Peyer's patch (tissue), 4 donors: Measurements from ENCODE around the gene JAGN1. TPM values are rescaled to one million over a fixed set of nuclear protein-coding genes. Genes with fewer than 3 reads are reported as not detected.
"Not testable (repeated sequence)": the region's sequence is repeated elsewhere in the genome, so short reads cannot be mapped to it uniquely, and the experiment has no call there.

ENCODE experiments used
- DNase-seq, 3 donors: peaks; one replicate each; pipeline ENCODE4 v3.0.0-alpha.2; 2017 to 2019
- H3K27ac ChIP-seq, 4 donors: fragments of 200-600 bp; sonication (generic); one replicate each; pipeline ENCODE4 v1.5.1; 2016 to 2019
- H3K27me3 ChIP-seq, 2 donors: fragments of 200-600 bp; sonication (generic); one replicate each; pipeline ENCODE4 v1.5.1; 2019
- H3K36me3 ChIP-seq, 3 donors: fragments of 200-600 bp; sonication (generic); one replicate each; pipeline ENCODE4 v1.5.1; 2016 to 2019
- H3K4me1 ChIP-seq, 4 donors: fragments of 200-600 bp; sonication (generic); one replicate each; pipeline ENCODE4 v1.5.1; 2016 to 2019
- H3K4me3 ChIP-seq, 4 donors: fragments of 200-600 bp; sonication (generic); 1 replicate in 3 of 4; 2 replicates in 1 of 4; pipeline ENCODE4 v1.5.1; 2016 to 2019; ENCODE audit warnings: mild to moderate bottlenecking in 1 of 4
- H3K9me3 ChIP-seq, 4 donors: fragments of 200-600 bp; sonication (generic); one replicate each; pipeline ENCODE4 v1.5.1; 2016 to 2019; ENCODE audit warnings: mild to moderate bottlenecking in 1 of 4
- POLR2A ChIP-seq, 2 donors: fragments of 450-650 bp; IDR thresholded peaks; one replicate each; pipeline ENCODE4 v1.5.1; 2017; ENCODE audit warnings: antibody characterized with exemption in 2 of 2, mild to moderate bottlenecking in 2 of 2, moderate library complexity in 2 of 2
- total RNA-seq, 4 donors: library from RNA; depleted of rRNA; stranded (reverse); fragments of >200 nt; gene quantifications; one replicate each; pipeline ENCODE4 v1.1.0, GENCODE V29; 2016
- TF ChIP-seq, protein P1 (sequence below), 6 experiments: fragments of 450-650 bp in 4 of 6; fragments of 200-600 bp in 2 of 6; sonication (generic) in 1 of 6; IDR thresholded peaks; one replicate each; pipeline ENCODE4 v1.5.1; 2017 to 2019; ENCODE audit warnings: antibody characterized with exemption in 6 of 6, mild to moderate bottlenecking in 3 of 6, moderate library complexity in 1 of 6

JAGN1 gene
- 10 to 100 TPM; 23.9 to 46.5 (median 41.9) TPM for total RNA-seq

DNA sequence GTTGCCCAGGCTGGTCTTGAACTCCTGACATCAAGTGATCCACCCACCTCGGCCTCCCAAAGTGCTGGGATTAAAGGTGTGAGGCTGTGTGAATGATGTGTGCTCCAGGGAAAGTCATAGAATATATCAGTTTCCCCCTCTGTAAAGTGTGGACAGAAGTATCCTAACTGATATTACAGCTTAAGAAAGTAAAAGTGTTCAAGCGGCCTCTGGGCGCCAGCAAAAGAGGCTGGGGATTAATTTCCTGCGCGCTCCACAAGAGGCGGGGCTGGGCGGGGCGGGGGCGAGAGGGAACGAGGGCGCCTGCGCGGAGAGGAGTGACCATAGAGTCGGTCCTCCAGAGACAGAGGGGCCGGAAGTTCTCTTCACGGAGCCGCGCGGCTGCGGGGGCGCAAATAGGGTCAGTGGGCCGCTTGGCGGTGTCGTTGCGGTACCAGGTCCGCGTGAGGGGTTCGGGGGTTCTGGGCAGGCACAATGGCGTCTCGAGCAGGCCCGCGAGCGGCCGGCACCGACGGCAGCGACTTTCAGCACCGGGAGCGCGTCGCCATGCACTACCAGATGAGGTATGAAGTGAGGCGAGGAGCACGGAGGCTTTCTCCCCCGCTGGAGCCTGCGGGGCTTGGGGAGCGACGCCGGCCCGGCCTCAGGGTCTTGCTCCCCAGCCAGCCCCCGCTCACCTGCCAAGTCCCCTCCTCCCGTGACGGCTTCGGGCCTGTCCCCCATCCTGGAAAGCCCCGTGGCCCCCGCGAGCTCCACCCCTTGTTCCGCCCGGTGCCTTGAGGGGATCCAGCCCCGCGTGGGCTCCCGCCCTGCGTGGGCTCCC is at the start of gene JAGN1:
Gene JAGN1 (plus strand): TSS at position 362 of the 823 bp plus-strand sequence. CDS start 113 bp downstream, at position 475.
- Histone ChIP-seq H3K4me1 (peaks cover 0 to 24% (median 0%) of the 10 kb centered on the region in 4 donors), H3K4me3 (peak within 1 kb of the TSS; percentile 75 to 94 (median 87)), H3K9me3 (no peaks in the 10 kb centered on the region), H3K27ac (peak within 1 kb of the TSS; percentile 93 to 99 (median 95)), H3K27me3 (no peaks in the 10 kb centered on the region), H3K36me3 (peaks cover 0 to 13% (median 0%) of the 10 kb centered on the region in 3 donors)
- TF ChIP-seq, protein P1, sequence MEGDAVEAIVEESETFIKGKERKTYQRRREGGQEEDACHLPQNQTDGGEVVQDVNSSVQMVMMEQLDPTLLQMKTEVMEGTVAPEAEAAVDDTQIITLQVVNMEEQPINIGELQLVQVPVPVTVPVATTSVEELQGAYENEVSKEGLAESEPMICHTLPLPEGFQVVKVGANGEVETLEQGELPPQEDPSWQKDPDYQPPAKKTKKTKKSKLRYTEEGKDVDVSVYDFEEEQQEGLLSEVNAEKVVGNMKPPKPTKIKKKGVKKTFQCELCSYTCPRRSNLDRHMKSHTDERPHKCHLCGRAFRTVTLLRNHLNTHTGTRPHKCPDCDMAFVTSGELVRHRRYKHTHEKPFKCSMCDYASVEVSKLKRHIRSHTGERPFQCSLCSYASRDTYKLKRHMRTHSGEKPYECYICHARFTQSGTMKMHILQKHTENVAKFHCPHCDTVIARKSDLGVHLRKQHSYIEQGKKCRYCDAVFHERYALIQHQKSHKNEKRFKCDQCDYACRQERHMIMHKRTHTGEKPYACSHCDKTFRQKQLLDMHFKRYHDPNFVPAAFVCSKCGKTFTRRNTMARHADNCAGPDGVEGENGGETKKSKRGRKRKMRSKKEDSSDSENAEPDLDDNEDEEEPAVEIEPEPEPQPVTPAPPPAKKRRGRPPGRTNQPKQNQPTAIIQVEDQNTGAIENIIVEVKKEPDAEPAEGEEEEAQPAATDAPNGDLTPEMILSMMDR (IDR thresholded peaks at IDR 0.05): peak in 1 of 6 experiments; percentile 2
- peak; percentile 94 for TF ChIP-seq POLR2A (IDR thresholded peaks at IDR 0.05)
- DNase-seq: peak; percentile 86 to 96 (median 96)

DNA sequence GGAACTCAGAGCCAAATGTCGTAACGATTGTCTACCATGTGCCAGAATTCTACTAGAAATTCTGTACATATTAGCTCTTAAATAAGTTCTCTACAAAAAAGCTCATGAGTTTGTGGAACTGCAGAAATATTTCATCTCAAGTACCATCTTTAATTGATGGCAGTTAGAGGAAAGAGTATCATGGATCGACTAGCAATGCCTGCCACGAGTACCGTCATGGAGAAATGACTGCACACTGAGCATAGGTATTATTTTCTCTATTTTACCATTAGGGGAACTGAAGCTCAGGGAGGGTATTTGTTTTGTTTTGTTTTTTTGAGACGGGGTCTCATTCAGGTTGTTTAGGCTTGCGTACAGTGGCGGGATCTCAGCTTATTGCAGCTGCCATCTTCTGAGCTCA is 49.4 kb upstream of the JAGN1 start:
- H3K36me3 ChIP-seq: peaks cover 0 to 47% (median 0%) of the 10 kb centered on the region in 3 donors

DNA sequence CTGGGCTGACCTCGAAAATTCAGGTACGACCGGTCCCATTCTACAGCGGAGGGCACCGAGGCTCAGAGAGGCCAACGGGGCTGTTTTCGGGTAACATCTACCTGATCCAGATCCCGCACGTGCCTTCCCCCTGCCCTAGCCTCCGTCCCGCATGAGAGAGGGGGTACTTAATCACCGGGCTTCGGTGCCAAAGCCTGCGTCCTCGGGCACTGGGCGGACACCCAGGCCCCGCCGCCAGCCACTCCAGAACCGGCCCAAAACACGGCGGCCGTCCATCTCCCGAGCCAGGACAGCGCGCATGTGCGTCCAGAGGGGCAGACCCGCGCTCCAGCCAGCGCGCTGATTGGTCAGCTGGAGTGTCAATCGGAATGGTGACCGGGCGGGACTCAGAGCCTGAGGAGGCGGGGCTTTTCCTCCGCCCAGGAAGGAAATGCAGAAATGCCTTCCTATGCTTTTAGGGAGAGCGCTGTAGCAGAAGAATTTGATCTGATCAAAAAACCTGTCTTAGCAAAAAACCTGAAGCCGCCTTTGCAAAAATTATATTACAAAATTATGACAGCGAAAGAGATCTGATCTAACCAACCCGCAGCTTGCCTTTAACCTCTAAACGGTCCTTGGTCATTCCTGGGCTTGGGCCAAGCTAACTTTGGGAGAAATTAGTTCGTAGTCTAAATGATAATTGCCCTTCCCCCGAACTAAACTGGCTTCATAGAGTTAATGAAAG is 46.5 kb upstream of the JAGN1 start, which contains the start of gene RPUSD3:
Gene RPUSD3 (minus strand): TSS at position 294 of the 724 bp plus-strand sequence. CDS start 18 bp downstream, at position 276.
- H3K27ac ChIP-seq: peak within 1 kb of the TSS; percentile 61 to 81 (median 78)
- TF ChIP-seq, protein P1 (IDR thresholded peaks at IDR 0.05): no peak
- TF ChIP-seq POLR2A (IDR thresholded peaks at IDR 0.05): peak; percentile 36 to 54
- no peaks in the 10 kb centered on the region for H3K27me3 ChIP-seq
- H3K4me1 ChIP-seq: peaks cover 0 to 8% (median 0%) of the 10 kb centered on the region in 4 donors
- DNase-seq: peak; percentile 97 to 99 (median 99)
- H3K4me3 ChIP-seq: peak within 1 kb of the TSS; percentile 57 to 80 (median 70)
- H3K9me3 ChIP-seq: no peaks in the 10 kb centered on the region
- peaks cover 0 to 32% (median 0%) of the 10 kb centered on the region in 3 donors for H3K36me3 ChIP-seq

More for the DNA sequence above, 49.4 kb upstream of the JAGN1 start:
- no peak for DNase-seq
- peaks cover 0 to 8% (median 0%) of the 10 kb centered on the region in 4 donors for H3K4me1 ChIP-seq
- TF ChIP-seq POLR2A (IDR thresholded peaks at IDR 0.05): no peak
- TF ChIP-seq, protein P1 (IDR thresholded peaks at IDR 0.05): no peak
- no peaks in the 10 kb centered on the region for H3K27me3 ChIP-seq
- H3K9me3 ChIP-seq: no peaks in the 10 kb centered on the region
- H3K4me3 ChIP-seq: no peak overlapping the region
- no peak overlapping the region for H3K27ac ChIP-seq

DNA sequence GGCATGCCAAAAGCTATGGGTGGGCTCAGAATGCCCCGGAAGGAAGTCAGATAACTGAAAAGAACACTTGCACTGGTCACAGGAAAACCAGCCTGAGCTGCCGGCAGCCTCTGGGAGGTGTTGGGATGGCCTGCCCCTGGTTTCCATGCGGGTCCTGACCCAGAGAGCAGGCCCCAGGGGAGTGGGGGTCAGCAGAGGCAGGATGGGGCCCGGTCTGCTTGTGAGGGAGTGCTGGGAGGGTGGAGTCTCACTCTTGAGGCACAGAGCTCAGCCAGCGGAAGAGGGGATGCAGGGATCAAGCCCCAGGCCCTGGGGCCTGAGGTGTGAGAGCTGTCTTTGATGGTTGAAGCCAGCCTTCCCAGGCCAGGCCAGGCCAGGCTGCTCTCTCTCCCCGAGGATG is 44.2 kb upstream of the JAGN1 start:
- H3K4me1 ChIP-seq: peaks cover 0 to 8% (median 0%) of the 10 kb centered on the region in 4 donors
- H3K27me3 ChIP-seq: no peaks in the 10 kb centered on the region
- no peak overlapping the region for H3K27ac ChIP-seq
- no peaks in the 10 kb centered on the region for H3K9me3 ChIP-seq
- no peak overlapping the region for H3K4me3 ChIP-seq
- DNase-seq: no peak
- H3K36me3 ChIP-seq: peaks cover 0 to 9% (median 0%) of the 10 kb centered on the region in 3 donors
- TF ChIP-seq, protein P1 (IDR thresholded peaks at IDR 0.05): no peak
- TF ChIP-seq POLR2A (IDR thresholded peaks at IDR 0.05): no peak

DNA sequence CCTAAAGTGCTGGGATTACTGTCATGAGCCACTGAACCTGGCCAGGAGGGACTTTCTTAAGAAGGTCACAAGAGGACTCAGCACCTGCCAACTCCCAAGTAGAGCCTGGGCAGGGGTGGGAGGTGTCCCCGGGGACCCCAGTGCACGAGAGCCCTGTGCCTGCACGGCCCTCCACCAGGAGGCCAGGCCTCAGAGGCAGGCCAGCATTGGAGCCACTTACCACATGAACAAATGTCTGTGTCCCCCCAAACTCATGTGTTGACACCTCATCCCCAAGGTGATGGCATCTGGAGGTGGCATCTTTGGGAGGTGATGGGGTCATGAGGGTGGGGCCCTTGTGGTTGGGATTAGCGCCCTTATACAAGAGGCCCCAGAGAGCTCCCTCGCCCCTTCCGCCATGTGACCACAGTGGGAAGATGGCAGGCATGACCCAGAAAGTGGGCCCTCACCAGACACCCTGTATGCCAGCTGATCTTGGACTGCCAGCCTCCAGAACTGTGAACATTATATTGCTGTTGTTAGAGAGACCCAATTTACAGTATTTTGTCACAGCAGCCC is 43.4 kb upstream of the JAGN1 start:
- H3K36me3 ChIP-seq: peaks cover 0 to 1% (median 0%) of the 10 kb centered on the region in 3 donors
- no peak for DNase-seq
- peaks cover 0 to 8% (median 0%) of the 10 kb centered on the region in 4 donors for H3K4me1 ChIP-seq
- no peaks in the 10 kb centered on the region for H3K27me3 ChIP-seq
- no peak overlapping the region for H3K27ac ChIP-seq
- H3K9me3 ChIP-seq: no peaks in the 10 kb centered on the region
- TF ChIP-seq, protein P1 (IDR thresholded peaks at IDR 0.05): no peak
- TF ChIP-seq POLR2A (IDR thresholded peaks at IDR 0.05): no peak
- no peak overlapping the region for H3K4me3 ChIP-seq

DNA sequence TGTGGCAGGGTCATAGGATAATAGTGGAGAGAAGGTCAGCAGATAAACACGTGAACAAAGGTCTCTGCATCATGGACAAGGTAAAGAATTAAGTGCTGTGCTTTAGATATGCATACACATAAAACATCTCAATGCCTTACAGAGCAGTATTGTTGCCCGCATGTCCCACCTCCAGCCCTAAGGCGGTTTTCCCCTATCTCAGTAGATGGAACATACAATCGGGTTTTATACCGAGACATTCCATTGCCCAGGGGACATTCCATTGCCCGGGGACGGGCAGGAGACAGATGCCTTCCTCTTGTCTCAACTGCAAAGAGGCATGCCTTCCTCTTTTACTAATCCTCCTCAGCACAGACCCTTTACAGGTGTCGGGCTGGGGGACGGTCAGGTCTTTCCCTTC is 42.5 kb upstream of the JAGN1 start:
- not testable (repeated sequence) for H3K27me3 ChIP-seq, H3K9me3 ChIP-seq, H3K27ac ChIP-seq, H3K36me3 ChIP-seq, H3K4me3 ChIP-seq, DNase-seq
- peaks cover 0 to 10% (median 0%) of the 10 kb centered on the region in 4 donors for H3K4me1 ChIP-seq
